OCI-LY3 (cell line): Measurements from ENCODE around the gene LHFPL3.

Experiments used
- H2AFZ ChIP-seq: fragments of 200-600, 300-600 bp; shearing (Covaris generic); 2 replicates; pipeline ENCODE4 v1.6.0; 2014; ENCODE audit warnings: antibody characterized with exemption, low read depth, low read length
- H3K27ac ChIP-seq: fragments of 200-600, 300-600 bp; sonication (generic); 2 replicates; pipeline ENCODE4 v1.5.1; 2014; ENCODE audit warnings: mild to moderate bottlenecking, low read length, moderate library complexity, mixed read lengths
- H3K27me3 ChIP-seq: fragments of 200-600, 300-600 bp; sonication (generic); 2 replicates; pipeline ENCODE4 v1.6.1; 2014; ENCODE audit warnings: low read depth, low read length, mixed read lengths
- H3K36me3 ChIP-seq: fragments of 200-600, 300-600 bp; sonication (generic); replicated peaks from 2 replicates; pipeline ENCODE3; 2014; ENCODE audit warnings: low read depth, low read length, mixed read lengths
- H3K4me1 ChIP-seq: fragments of 300-600, 200-600 bp; sonication (generic); 2 replicates; pipeline ENCODE4 v1.6.1; 2014; ENCODE audit warnings: low read length, mixed read lengths
- H3K4me2 ChIP-seq: fragments of 200-600, 300-600 bp; sonication (generic); 2 replicates; pipeline ENCODE4 v1.6.1; 2014; ENCODE audit warnings: low read length, mixed read lengths
- H3K4me3 ChIP-seq: fragments of 300-600, 200-600 bp; sonication (generic); 2 replicates; pipeline ENCODE4 v1.5.1; 2014; ENCODE audit warnings: antibody characterized with exemption, mild to moderate bottlenecking, low read length, moderate library complexity
- H3K79me2 ChIP-seq: fragments of 300-600, 200-600 bp; shearing (Covaris generic); 2 replicates; pipeline ENCODE4 v1.6.1; 2014; ENCODE audit warnings: mild to moderate bottlenecking, low read length, mixed read lengths
- H3K9ac ChIP-seq: fragments of 300-600, 200-600 bp; shearing (Covaris generic); 2 replicates; pipeline ENCODE4 v1.6.0; 2014; ENCODE audit warnings: mild to moderate bottlenecking, low read length, moderate library complexity
- H3K9me3 ChIP-seq: fragments of 200-600, 300-600 bp; shearing (Covaris generic); 2 replicates; pipeline ENCODE4 v1.6.1; 2014; ENCODE audit warnings: low read length, mixed read lengths; ENCODE audit not compliant: insufficient read depth
- H4K20me1 ChIP-seq: fragments of 200-600, 300-600 bp; sonication (generic); 2 replicates; pipeline ENCODE4 v1.6.1; 2016; ENCODE audit warnings: low read length, mixed read lengths; ENCODE audit not compliant: insufficient read depth
- EZH2phosphoT487 ChIP-seq: fragments of 200-600 bp; shearing (Covaris generic); IDR thresholded peaks from 2 replicates; pipeline ENCODE4 v1.6.1; 2018; ENCODE audit warnings: antibody characterized with exemption, mixed run types, low read depth
- TF ChIP-seq, protein P1 (sequence below): fragments of 200-600, 300-600 bp; sonication (generic); IDR thresholded peaks from 2 replicates; pipeline ENCODE4 v1.5.1; 2014; ENCODE audit warnings: antibody characterized with exemption, low read length, low read depth

LHFPL3 gene

DNA sequence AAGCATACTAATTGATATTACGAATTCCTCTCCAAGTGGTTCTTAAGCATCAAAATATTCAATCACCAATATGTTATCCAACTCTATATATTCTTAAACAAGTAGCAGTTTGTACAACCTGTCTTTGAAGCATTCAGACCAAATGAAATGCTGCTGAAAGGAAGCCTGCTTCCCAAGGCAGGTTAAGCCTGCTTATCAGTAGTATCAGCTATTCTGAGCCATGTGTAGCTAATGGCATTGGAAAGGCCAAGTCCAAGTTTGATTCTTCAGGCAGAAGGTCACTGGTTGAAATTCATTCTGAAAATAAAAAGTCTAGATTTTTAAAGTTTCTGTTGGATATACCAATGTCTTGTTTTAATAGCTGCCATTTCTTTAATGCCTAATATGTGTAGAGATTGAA, 328.7 kb downstream of the LHFPL3 start:
- H3K27me3 ChIP-seq: no peaks in the 10 kb centered on the region
- TF ChIP-seq, protein P1, sequence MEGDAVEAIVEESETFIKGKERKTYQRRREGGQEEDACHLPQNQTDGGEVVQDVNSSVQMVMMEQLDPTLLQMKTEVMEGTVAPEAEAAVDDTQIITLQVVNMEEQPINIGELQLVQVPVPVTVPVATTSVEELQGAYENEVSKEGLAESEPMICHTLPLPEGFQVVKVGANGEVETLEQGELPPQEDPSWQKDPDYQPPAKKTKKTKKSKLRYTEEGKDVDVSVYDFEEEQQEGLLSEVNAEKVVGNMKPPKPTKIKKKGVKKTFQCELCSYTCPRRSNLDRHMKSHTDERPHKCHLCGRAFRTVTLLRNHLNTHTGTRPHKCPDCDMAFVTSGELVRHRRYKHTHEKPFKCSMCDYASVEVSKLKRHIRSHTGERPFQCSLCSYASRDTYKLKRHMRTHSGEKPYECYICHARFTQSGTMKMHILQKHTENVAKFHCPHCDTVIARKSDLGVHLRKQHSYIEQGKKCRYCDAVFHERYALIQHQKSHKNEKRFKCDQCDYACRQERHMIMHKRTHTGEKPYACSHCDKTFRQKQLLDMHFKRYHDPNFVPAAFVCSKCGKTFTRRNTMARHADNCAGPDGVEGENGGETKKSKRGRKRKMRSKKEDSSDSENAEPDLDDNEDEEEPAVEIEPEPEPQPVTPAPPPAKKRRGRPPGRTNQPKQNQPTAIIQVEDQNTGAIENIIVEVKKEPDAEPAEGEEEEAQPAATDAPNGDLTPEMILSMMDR: no peak
- no peak for TF ChIP-seq EZH2phosphoT487
- no peaks in the 10 kb centered on the region for H3K79me2 ChIP-seq

DNA sequence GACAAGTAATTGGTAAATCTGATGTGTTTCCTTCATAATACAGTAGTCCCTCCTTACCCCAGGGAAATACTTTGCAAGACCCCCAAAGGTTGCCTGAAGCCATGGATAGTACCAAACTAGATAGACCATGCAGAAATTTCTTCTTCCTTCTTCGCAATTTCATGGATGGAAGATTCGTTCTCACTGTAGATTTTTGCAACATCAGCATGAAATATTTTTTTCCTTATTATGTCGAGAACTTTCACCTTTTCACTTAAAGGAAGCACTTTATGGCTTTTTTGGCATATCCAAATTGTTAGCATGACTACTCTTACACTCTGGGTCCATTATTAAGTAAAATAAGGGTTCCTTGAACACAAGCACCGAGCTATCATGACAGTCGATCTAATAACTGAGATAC, 333.2 kb downstream of the LHFPL3 start:
- TF ChIP-seq EZH2phosphoT487: no peak
- TF ChIP-seq, protein P1: no peak
- no peaks in the 10 kb centered on the region for H3K9me3 ChIP-seq
- H3K79me2 ChIP-seq: no peaks in the 10 kb centered on the region
- no peaks in the 10 kb centered on the region for H4K20me1 ChIP-seq
- no peak overlapping the region for H3K4me2 ChIP-seq
- H3K4me1 ChIP-seq: peaks cover 9% of the 10 kb centered on the region; the same call in 1 of the 2 replicates
- H3K36me3 ChIP-seq: no peaks in the 10 kb centered on the region
- no peak overlapping the region for H3K9ac ChIP-seq
- no peak overlapping the region for H3K27ac ChIP-seq
- H3K4me3 ChIP-seq: no peak overlapping the region
- no peak overlapping the region for H2AFZ ChIP-seq
- no peaks in the 10 kb centered on the region for H3K27me3 ChIP-seq

More for the DNA sequence above, 328.7 kb downstream of the LHFPL3 start:
- Histone ChIP-seq H3K4me2 (no peak overlapping the region), H2AFZ (no peak overlapping the region), H3K36me3 (no peaks in the 10 kb centered on the region), H3K9ac (no peak overlapping the region), H3K4me1 (peaks cover 9% of the 10 kb centered on the region), H4K20me1 (no peaks in the 10 kb centered on the region), H3K27ac (no peak overlapping the region), H3K9me3 (no peaks in the 10 kb centered on the region), H3K4me3 (no peak overlapping the region)

DNA sequence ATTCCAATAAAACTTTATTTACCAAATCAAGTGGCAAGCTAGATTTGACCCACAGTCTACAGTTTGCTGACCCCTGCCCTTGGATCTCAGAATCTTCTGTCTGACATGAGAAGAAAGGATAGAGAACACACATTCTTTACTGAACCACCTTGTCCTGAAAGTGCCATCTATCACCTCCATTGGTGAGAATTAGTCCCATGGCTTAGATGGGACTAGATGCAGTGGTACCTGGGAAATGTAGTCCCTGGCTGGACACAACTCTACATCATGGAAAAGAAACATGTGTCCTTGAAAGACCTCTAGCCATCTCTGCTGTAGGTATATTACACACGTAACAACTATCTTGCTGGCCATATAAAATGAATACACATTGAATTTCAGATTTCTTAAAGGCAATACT, 336.2 kb downstream of the LHFPL3 start:
- Histone ChIP-seq H4K20me1 (no peaks in the 10 kb centered on the region), H3K4me1 (peaks cover 9% of the 10 kb centered on the region; the same call in 1 of the 2 replicates), H3K9me3 (no peaks in the 10 kb centered on the region), H3K36me3 (no peaks in the 10 kb centered on the region), H3K79me2 (no peaks in the 10 kb centered on the region), H3K27me3 (no peaks in the 10 kb centered on the region), H3K4me3 (no peak overlapping the region), H3K4me2 (no peak overlapping the region), H3K9ac (no peak overlapping the region), H3K27ac (no peak overlapping the region), H2AFZ (no peak overlapping the region)
- TF ChIP-seq EZH2phosphoT487: no peak
- TF ChIP-seq, protein P1: no peak

DNA sequence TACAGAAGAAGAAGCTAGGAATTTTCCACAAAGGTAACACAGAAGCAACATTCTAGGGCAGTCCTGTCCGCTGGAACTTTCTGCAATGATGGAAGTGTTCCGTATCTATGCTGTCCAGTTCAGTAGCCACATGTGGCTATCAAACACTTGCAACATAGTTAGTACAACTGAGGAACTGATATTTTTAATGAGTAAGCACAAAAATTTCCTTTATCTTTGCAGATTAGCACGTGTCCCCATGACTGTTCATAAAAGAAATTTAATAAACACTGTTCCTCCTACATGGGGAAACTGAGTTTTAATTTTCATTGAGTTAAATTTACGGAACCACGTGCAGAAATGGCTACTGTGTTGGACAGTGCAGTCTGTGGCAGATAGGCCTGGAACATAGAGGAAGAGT, 349.2 kb downstream of the LHFPL3 start:
- no peak overlapping the region for H3K4me2 ChIP-seq
- no peak overlapping the region for H3K27ac ChIP-seq
- H3K79me2 ChIP-seq: no peaks in the 10 kb centered on the region
- no peak overlapping the region for H2AFZ ChIP-seq
- peaks cover 20% of the 10 kb centered on the region for H3K4me1 ChIP-seq
- no peak overlapping the region for H3K9ac ChIP-seq
- no peaks in the 10 kb centered on the region for H4K20me1 ChIP-seq
- no peaks in the 10 kb centered on the region for H3K9me3 ChIP-seq
- TF ChIP-seq, protein P1: no peak
- TF ChIP-seq EZH2phosphoT487: no peak
- no peak overlapping the region for H3K4me3 ChIP-seq
- peaks cover 3% of the 10 kb centered on the region; the same call in 1 of the 2 replicates for H3K27me3 ChIP-seq
- H3K36me3 ChIP-seq: no peaks in the 10 kb centered on the region
